ENCODE results near the gene BRDT. TPM values are rescaled to one million over a fixed set of nuclear protein-coding genes. Genes with fewer than 3 reads are reported as not detected.
"Not testable (repeated sequence)": the region's sequence is repeated elsewhere in the genome, so short reads cannot be mapped to it uniquely, and the experiment has no call there.

The BRDT gene
- total RNA-seq, 2 donors from 2014 or later: not detected

- no peak for ATAC-seq (ENCODE audit: insufficient number of reproducible peaks, low FRiP score, low read depth)
- no peaks in the 10 kb centered on the region for H3K4me1 ChIP-seq (ENCODE audit: control insufficient read depth in 1 of 2, low read depth in 2 of 2)
Measured at GRCh38 chr1:92004129-92004528, 54.9 kb downstream of the BRDT start.

DNA sequence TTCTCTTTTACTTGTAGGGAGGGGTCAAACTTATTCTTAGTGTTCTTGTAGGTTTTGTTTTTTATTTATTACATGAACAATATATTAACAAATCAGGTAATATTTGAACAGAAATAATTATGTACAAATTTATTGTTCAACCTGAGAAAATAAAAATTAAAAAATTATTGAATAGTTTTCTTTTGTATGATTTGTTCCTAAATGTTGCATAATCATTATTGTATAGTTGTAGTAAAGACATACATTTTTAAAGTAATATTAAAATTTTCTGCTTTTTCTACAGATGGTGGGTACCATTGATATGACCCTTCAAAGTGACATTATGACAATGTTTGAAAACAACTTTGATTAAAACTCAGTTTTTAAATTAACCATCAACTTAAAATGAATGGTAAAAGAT is 64.7 kb downstream of the BRDT start:
- TF ChIP-seq CTCF (IDR thresholded peaks at IDR 0.05): no peak
- Histone ChIP-seq H3K27ac (no peak overlapping the region), H3K27me3 (replicated peaks; ENCODE audit: insufficient read depth) (no peaks in the 10 kb centered on the region), H3K4me1 (ENCODE audit: control insufficient read depth in 1 of 2, low read depth in 2 of 2) (no peaks in the 10 kb centered on the region), H3K36me3 (no peaks in the 10 kb centered on the region), H3K9me3 (no peaks in the 10 kb centered on the region), H3K4me3 (no peak overlapping the region)
- DNase-seq (ENCODE audit: low spot score): no peak
- no peak for ATAC-seq (ENCODE audit: insufficient number of reproducible peaks, low FRiP score, low read depth)

More at GRCh38 chr1:92004129-92004528, 54.9 kb downstream of the BRDT start:
- Histone ChIP-seq H3K27ac (no peak overlapping the region), H3K9me3 (no peaks in the 10 kb centered on the region), H3K36me3 (no peaks in the 10 kb centered on the region), H3K27me3 (replicated peaks; ENCODE audit: insufficient read depth) (no peaks in the 10 kb centered on the region), H3K4me3 (no peak overlapping the region)
- no peak for TF ChIP-seq CTCF (IDR thresholded peaks at IDR 0.05)
- DNase-seq (ENCODE audit: low spot score): no peak

DNA sequence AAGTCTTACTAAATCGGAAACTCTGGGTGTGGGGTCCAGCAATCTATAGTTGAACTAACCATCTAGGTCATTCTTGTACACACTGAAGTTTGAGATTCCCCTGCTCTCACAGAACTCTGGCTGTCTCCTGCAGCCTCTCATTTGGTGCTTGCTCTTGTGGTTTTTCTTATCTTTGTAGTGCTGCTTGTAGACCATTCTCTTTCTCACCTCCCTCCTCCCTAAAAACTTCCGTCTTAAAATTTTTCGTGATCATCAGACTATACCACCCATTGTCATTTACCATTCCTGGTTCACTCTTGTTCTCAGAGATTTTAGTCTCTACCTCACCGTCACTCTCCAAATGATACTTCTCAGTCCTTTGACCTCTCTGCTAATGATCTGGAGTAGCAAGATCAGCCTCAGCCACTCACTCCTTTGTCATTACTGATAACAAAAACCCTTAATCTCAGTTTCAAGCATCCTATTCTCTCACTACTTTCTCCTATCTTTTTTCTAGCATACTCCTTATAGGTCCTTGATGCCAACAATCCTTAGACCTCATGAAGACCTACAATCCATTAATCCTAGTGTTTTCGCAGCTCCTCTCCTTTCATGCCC is 67.6 kb downstream of the BRDT start:
- no peak for DNase-seq (ENCODE audit: low spot score)
- Histone ChIP-seq H3K27ac (no peak overlapping the region), H3K36me3 (no peaks in the 10 kb centered on the region), H3K9me3 (no peaks in the 10 kb centered on the region), H3K4me1 (ENCODE audit: control insufficient read depth in 1 of 2, low read depth in 2 of 2) (no peaks in the 10 kb centered on the region), H3K27me3 (replicated peaks; ENCODE audit: insufficient read depth) (no peaks in the 10 kb centered on the region), H3K4me3 (no peak overlapping the region)
- TF ChIP-seq CTCF (IDR thresholded peaks at IDR 0.05): no peak
- no peak for ATAC-seq (ENCODE audit: insufficient number of reproducible peaks, low FRiP score, low read depth)

DNA sequence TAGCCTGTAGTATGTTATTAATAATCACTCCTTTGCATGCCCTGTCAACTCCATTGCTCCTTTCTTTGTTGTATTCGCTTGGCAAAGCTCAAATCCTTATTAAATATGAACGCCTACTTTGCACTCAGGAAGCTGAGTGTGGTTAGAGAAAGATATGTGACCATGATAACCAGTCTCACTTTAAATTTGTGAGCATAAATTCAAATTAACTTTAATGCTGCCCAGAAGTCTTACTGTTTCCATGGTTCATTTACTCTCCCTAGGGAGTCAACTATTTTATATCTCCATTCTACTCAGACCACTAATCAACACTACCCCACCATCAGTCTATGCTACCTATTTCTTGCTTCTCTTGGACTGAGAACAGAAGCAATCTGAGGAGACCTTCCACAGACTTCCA is 68.5 kb downstream of the BRDT start:
- ATAC-seq (ENCODE audit: insufficient number of reproducible peaks, low FRiP score, low read depth) (no peak), DNase-seq (ENCODE audit: low spot score) (no peak)
- H3K4me1 ChIP-seq (ENCODE audit: control insufficient read depth in 1 of 2, low read depth in 2 of 2): no peaks in the 10 kb centered on the region
- TF ChIP-seq CTCF (IDR thresholded peaks at IDR 0.05): no peak
- H3K27ac ChIP-seq: no peak overlapping the region
- H3K4me3 ChIP-seq: no peak overlapping the region
- no peaks in the 10 kb centered on the region for H3K9me3 ChIP-seq
- no peaks in the 10 kb centered on the region for H3K27me3 ChIP-seq (replicated peaks; ENCODE audit: insufficient read depth)
- H3K36me3 ChIP-seq: no peaks in the 10 kb centered on the region

DNA sequence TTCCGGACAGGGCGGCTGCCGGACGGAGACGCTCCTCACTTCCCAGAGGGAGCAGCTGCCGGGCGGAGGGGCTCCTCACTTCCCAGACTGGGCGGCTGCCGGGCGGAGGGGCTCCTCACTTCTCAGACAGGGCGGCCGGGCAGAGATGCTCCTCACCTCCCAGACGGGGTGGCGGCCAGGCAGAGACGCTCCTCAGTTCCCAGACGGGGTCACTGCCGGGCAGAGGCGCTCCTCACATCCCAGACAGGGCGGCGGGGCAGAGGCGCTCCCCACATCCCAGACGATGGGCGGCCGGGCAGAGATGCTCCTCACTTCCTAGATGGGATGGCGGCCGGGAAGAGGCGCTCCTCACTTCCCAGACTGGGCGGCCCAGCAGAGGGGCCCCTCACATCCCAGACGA is 76.8 kb downstream of the BRDT start:
- ATAC-seq (ENCODE audit: insufficient number of reproducible peaks, low FRiP score, low read depth); H3K27ac ChIP-seq; H3K4me1 ChIP-seq (ENCODE audit: control insufficient read depth in 1 of 2, low read depth in 2 of 2); H3K4me3 ChIP-seq; H3K9me3 ChIP-seq; H3K27me3 ChIP-seq (replicated peaks; ENCODE audit: insufficient read depth); H3K36me3 ChIP-seq; DNase-seq (ENCODE audit: low spot score): not testable (repeated sequence)

- Histone ChIP-seq H3K4me1 (ENCODE audit: control insufficient read depth in 1 of 2, low read depth in 2 of 2) (peaks cover 0 to 6% of the 10 kb centered on the region in 2 donors), H3K27ac (no peak overlapping the region), H3K36me3 (no peaks in the 10 kb centered on the region), H3K4me3 (no peak overlapping the region), H3K9me3 (no peaks in the 10 kb centered on the region), H3K27me3 (replicated peaks; ENCODE audit: insufficient read depth) (no peaks in the 10 kb centered on the region)
- no peak for TF ChIP-seq CTCF (IDR thresholded peaks at IDR 0.05)
- DNase-seq (ENCODE audit: low spot score) (no peak), ATAC-seq (ENCODE audit: insufficient number of reproducible peaks, low FRiP score, low read depth) (no peak)
Measured at GRCh38 chr1:92026806-92027205, 77.6 kb downstream of the BRDT start.
